A549 (cell line): Measurements from ENCODE around the gene AFF2. TPM values are rescaled to one million over a fixed set of nuclear protein-coding genes. Genes with fewer than 3 reads are reported as not detected.

ENCODE experiments used
- ATAC-seq, 2 experiments: fragments of 200-7000 bp in 1 of 2; fragments of >200 bp in 1 of 2; cut with Nextera tagmentation in 1 of 2; cut with Tn5 transposase in 1 of 2; 3 replicates each; pipeline versions ENCODE4 v1.8.0 to v1.9.1; 2018 to 2020; ENCODE audit warnings: mild to moderate bottlenecking in 1 of 2, moderate library complexity in 1 of 2
- CTCF ChIA-PET: fragments of 300-600 bp; sonication (Branson Sonifier 250); formaldehyde crosslinking; extraction: SDS; loops from one replicate; lab custom pipeline; 2021; ENCODE audit warnings: antibody characterized with exemption, inconsistent platforms; lab: Yijun Ruan, JAX
- POLR2A ChIA-PET: fragments of 350-600 bp; formaldehyde crosslinking; extraction: SDS; loops from one replicate; lab custom pipeline; 2021; ENCODE audit warnings: antibody characterized with exemption, inconsistent platforms; lab: Yijun Ruan, JAX
- DNase-seq, 2 experiments: peaks; one replicate each; pipeline versions ENCODE4 v3.0.0 to v3.0.0-alpha.2; 2011 to 2016; ENCODE audit warnings: low read depth in 1 of 2, low spot score in 1 of 2
- FAIRE-seq: peaks from 2 replicates; lab custom pipeline; 2011; peaks lifted over from hg19 to GRCh38; lab: Jason Lieb, UNC
- H3K27ac ChIP-seq, 2 experiments: fragments of >200 bp; sonication (Bioruptor Twin); formaldehyde crosslinking; 3 replicates each; pipeline ENCODE4 v1.5.1; 2016 to 2017
- H3K4me1 ChIP-seq: fragments of >200 bp; sonication (Bioruptor Twin); formaldehyde crosslinking; 3 replicates; pipeline ENCODE4 v1.6.1; 2016
- H3K4me2 ChIP-seq: fragments of >200 bp; sonication (Bioruptor Twin); formaldehyde crosslinking; 3 replicates; pipeline ENCODE4 v1.6.1; 2016
- H3K4me3 ChIP-seq: fragments of >200 bp; sonication (Bioruptor Twin); formaldehyde crosslinking; 3 replicates; pipeline ENCODE4 v1.5.1; 2016
- H3K9me3 ChIP-seq: fragments of >200 bp; sonication (Bioruptor Twin); formaldehyde crosslinking; 3 replicates; pipeline ENCODE4 v1.6.1; 2016
- BHLHE40 ChIP-seq: IDR thresholded peaks from 2 replicates; pipeline ENCODE4 v1.6.1; 2012; ENCODE audit warnings: low read depth, low read length, inconsistent platforms
- CBX8 ChIP-seq: fragments of 200-600 bp; sonication (generic); IDR thresholded peaks from 2 replicates; pipeline ENCODE4 v1.6.1; 2016
- CEBPB ChIP-seq, 2 experiments: fragments of >200 bp in 1 of 2; sonication (Bioruptor Twin) in 1 of 2; formaldehyde crosslinking in 1 of 2; IDR thresholded peaks; 2 replicates each; pipeline ENCODE4 v1.6.1; 2012 to 2016
- CHD2 ChIP-seq: fragments of 150-350 bp; IDR thresholded peaks from 2 replicates; pipeline ENCODE4 v1.6.1; 2014; ENCODE audit warnings: low read length; ENCODE audit not compliant: partially characterized antibody
- CHD4 ChIP-seq: fragments of 200-600 bp; sonication (generic); IDR thresholded peaks from 2 replicates; pipeline ENCODE4 v1.6.1; 2016; ENCODE audit warnings: antibody characterized with exemption, mild to moderate bottlenecking, borderline replicate concordance
- EHMT2 ChIP-seq: fragments of 200-600 bp; sonication (generic); IDR thresholded peaks from 2 replicates; pipeline ENCODE4 v1.6.1; 2016; ENCODE audit warnings: antibody characterized with exemption, low read depth, mild to moderate bottlenecking, moderate library complexity
- ESRRA ChIP-seq: fragments of 150-350 bp; IDR thresholded peaks from 2 replicates; pipeline ENCODE4 v1.6.1; 2014; ENCODE audit warnings: mild to moderate bottlenecking, low read length, borderline replicate concordance
- FOSB ChIP-seq: fragments of 250-450 bp; sonication (Bioruptor Pico); IDR thresholded peaks from 2 replicates; pipeline ENCODE4 v1.5.0; 2020; ENCODE audit warnings: mild to moderate bottlenecking, moderate library complexity
- FOSL2 ChIP-seq, 2 experiments: fragments of 450-650 bp in 1 of 2; fragments of >200 bp in 1 of 2; sonication (Bioruptor Twin) in 1 of 2; formaldehyde crosslinking; IDR thresholded peaks; 2 replicates each; pipeline versions ENCODE4 v1.5.0 to v1.6.1; 2016 to 2020; ENCODE audit warnings: mild to moderate bottlenecking in 1 of 2, moderate library complexity in 1 of 2
- FOXS1 ChIP-seq: fragments of 250-450 bp; sonication (Bioruptor Pico); IDR thresholded peaks from 2 replicates; pipeline ENCODE4 v1.5.0; 2020; ENCODE audit warnings: mild to moderate bottlenecking, moderate library complexity
- GATA3 ChIP-seq: IDR thresholded peaks from 2 replicates; pipeline ENCODE4 v1.6.1; 2012; ENCODE audit warnings: borderline replicate concordance
- HDAC2 ChIP-seq: fragments of 200-600 bp; sonication (generic); IDR thresholded peaks from 2 replicates; pipeline ENCODE4 v1.6.1; 2016
- JUN ChIP-seq, 2 experiments: fragments of >200 bp; sonication (Bioruptor Twin); formaldehyde crosslinking; IDR thresholded peaks; 2 replicates in 1 of 2; 3 replicates in 1 of 2; pipeline ENCODE4 v1.6.1; 2016 to 2017
- KDM1A ChIP-seq: fragments of 200-600 bp; sonication (generic); IDR thresholded peaks from 2 replicates; pipeline ENCODE4 v1.6.1; 2016; ENCODE audit warnings: low read depth, mild to moderate bottlenecking
- KDM5A ChIP-seq: fragments of 200-600 bp; sonication (generic); IDR thresholded peaks from 2 replicates; pipeline ENCODE4 v1.6.1; 2016; ENCODE audit warnings: antibody characterized with exemption, mild to moderate bottlenecking
- MAFK ChIP-seq: fragments of 450-650 bp; IDR thresholded peaks from 2 replicates; pipeline ENCODE4 v1.6.1; 2014; ENCODE audit not compliant: partially characterized antibody
- POLR2AphosphoS2 ChIP-seq: conservative IDR thresholded peaks from 2 replicates; pipeline ENCODE4 v1.6.1; 2012; ENCODE audit warnings: low read length, improper control_type of control experiment, inconsistent platforms
- RAD21 ChIP-seq, 2 experiments: fragments of >200 bp in 1 of 2; sonication (Bioruptor Twin) in 1 of 2; formaldehyde crosslinking in 1 of 2; IDR thresholded peaks in 1 of 2; conservative IDR thresholded peaks in 1 of 2; 2 replicates in 1 of 2; 3 replicates in 1 of 2; pipeline ENCODE4 v1.6.1; 2012 to 2018; ENCODE audit warnings: inconsistent platforms in 1 of 2
- SMC3 ChIP-seq: fragments of >200 bp; sonication (Bioruptor Twin); formaldehyde crosslinking; IDR thresholded peaks from 3 replicates; pipeline ENCODE4 v1.6.1; 2018; ENCODE audit warnings: inconsistent platforms
- SREBF2 ChIP-seq: fragments of 450-650 bp; IDR thresholded peaks from 2 replicates; pipeline ENCODE4 v1.6.1; 2014; ENCODE audit warnings: mild to moderate bottlenecking, moderate library complexity
- TP53 ChIP-seq: fragments of 250-450 bp; sonication (Bioruptor Pico); IDR thresholded peaks from 2 replicates; pipeline ENCODE4 v1.5.0; 2021; ENCODE audit warnings: mild to moderate bottlenecking, moderate library complexity
- ZFP36 ChIP-seq: fragments of 450-650 bp; IDR thresholded peaks from 2 replicates; pipeline ENCODE4 v1.6.1; 2014; ENCODE audit warnings: borderline replicate concordance; ENCODE audit not compliant: partially characterized antibody
- ZNF302 ChIP-seq: fragments of 250-450 bp; sonication (Bioruptor Pico); IDR thresholded peaks from 2 replicates; pipeline ENCODE4 v1.9.0; 2021; ENCODE audit warnings: inconsistent platforms, mild to moderate bottlenecking, moderate library complexity
- WGBS: methylation state at CpG from one replicate; pipeline ENCODE4 v1.1.6; 2017; ENCODE audit errors: missing lambda C conversion rate; 5-methylcytosine and 5-hydroxymethylcytosine counted together
- polyA plus RNA-seq, 4 experiments: library from polyadenylated mRNA; depleted of rRNA in 3 of 4; stranded (reverse); fragments of >200 nt; fragmentation: RNase III in 1 of 4; extraction: RNeasy Plus Mini Kit Qiagen cat#74134 plus additional on column Dnase treatment in 1 of 4; gene quantifications; 2 replicates in 3 of 4; 3 replicates in 1 of 4; pipeline ENCODE4 v1.2.3, GENCODE V29; 2011 to 2017
- TF ChIP-seq, protein P1 (sequence below): fragments of 250-450 bp; sonication (Bioruptor Pico); IDR thresholded peaks from 2 replicates; pipeline ENCODE4 v1.5.0; 2020; ENCODE audit warnings: low read depth, mild to moderate bottlenecking, moderate library complexity
- TF ChIP-seq, protein P2 (sequence below): IDR thresholded peaks from 2 replicates; pipeline ENCODE4 v1.6.1; 2012
- TF ChIP-seq, protein P3 (sequence below): fragments of 200-600 bp; sonication (generic); IDR thresholded peaks from 2 replicates; pipeline ENCODE4 v1.6.1; 2016; ENCODE audit warnings: antibody characterized with exemption, mild to moderate bottlenecking, moderate library complexity
- TF ChIP-seq, protein P4 (sequence below): IDR thresholded peaks from 2 replicates; pipeline ENCODE4 v1.6.1; 2012
- TF ChIP-seq, protein P5 (sequence below): fragments of >200 bp; sonication (Bioruptor Twin); formaldehyde crosslinking; IDR thresholded peaks from 3 replicates; pipeline ENCODE4 v1.6.1; 2016

Gene AFF2
- polyA plus RNA-seq, 2 of the 4 experiments (the other 2 are of a cell fraction), result 0.04 TPM; not detected in 1

DNA sequence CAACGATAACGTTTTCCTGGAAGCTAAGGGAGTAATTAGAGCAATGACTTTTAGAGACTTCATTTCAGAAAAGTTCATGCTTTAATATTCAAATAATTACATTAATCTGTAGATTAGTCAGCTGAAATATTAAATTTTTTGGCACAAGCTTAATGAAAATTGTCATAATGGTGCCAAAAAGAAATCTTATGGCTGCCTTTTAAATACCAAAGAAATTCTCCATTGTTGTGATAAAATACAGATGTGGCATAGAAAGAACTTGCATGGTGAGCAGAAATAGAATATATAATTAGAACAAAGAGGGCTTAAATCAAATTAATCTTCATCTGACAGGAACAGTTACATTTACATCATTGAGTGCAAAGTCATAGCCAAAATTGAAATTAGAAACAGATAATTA is 263.5 kb downstream of the AFF2 start:
- Histone ChIP-seq H3K9me3 (no peaks in the 10 kb centered on the region), H3K4me3 (no peak overlapping the region), H3K4me2 (no peak overlapping the region), H3K4me1 (no peaks in the 10 kb centered on the region), H3K27ac (no peak overlapping the region)
- DNase-seq (no peak), ATAC-seq (no peak), FAIRE-seq (no peak)
- CTCF ChIA-PET, result no interaction called here
- TF ChIP-seq SMC3, result no peak
- TF ChIP-seq CHD2, result no peak
- TF ChIP-seq KDM1A, result no peak
- TF ChIP-seq CBX8, result no peak
- no peak for TF ChIP-seq CEBPB (IDR thresholded peaks at IDR 0.05)
- no peak for TF ChIP-seq GATA3
- no peak for TF ChIP-seq BHLHE40
- TF ChIP-seq ZNF302, result no peak
- TF ChIP-seq RAD21 (conservative IDR thresholded peaks at IDR 0.05 in 1 of 2, IDR thresholded peaks at IDR 0.05 in 1 of 2), result no peak
- no peak for TF ChIP-seq MAFK
- no peak for TF ChIP-seq EHMT2
- TF ChIP-seq, protein P1, sequence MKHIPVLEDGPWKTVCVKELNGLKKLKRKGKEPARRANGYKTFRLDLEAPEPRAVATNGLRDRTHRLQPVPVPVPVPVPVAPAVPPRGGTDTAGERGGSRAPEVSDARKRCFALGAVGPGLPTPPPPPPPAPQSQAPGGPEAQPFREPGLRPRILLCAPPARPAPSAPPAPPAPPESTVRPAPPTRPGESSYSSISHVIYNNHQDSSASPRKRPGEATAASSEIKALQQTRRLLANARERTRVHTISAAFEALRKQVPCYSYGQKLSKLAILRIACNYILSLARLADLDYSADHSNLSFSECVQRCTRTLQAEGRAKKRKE (CRISPR knock-in tag), result no peak
- TF ChIP-seq SREBF2, result no peak
- TF ChIP-seq POLR2AphosphoS2, result no peak
- TF ChIP-seq FOSL2 (IDR thresholded peaks at IDR 0.05), result no peak
- no peak for TF ChIP-seq FOSL2 (CRISPR knock-in tag; IDR thresholded peaks at IDR 0.05)
- TF ChIP-seq, protein P2, sequence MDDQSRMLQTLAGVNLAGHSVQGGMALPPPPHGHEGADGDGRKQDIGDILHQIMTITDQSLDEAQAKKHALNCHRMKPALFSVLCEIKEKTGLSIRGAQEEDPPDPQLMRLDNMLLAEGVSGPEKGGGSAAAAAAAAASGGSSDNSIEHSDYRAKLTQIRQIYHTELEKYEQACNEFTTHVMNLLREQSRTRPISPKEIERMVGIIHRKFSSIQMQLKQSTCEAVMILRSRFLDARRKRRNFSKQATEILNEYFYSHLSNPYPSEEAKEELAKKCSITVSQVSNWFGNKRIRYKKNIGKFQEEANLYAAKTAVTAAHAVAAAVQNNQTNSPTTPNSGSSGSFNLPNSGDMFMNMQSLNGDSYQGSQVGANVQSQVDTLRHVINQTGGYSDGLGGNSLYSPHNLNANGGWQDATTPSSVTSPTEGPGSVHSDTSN, result no peak
- TF ChIP-seq JUN (IDR thresholded peaks at IDR 0.05), result no peak
- TF ChIP-seq, protein P3, sequence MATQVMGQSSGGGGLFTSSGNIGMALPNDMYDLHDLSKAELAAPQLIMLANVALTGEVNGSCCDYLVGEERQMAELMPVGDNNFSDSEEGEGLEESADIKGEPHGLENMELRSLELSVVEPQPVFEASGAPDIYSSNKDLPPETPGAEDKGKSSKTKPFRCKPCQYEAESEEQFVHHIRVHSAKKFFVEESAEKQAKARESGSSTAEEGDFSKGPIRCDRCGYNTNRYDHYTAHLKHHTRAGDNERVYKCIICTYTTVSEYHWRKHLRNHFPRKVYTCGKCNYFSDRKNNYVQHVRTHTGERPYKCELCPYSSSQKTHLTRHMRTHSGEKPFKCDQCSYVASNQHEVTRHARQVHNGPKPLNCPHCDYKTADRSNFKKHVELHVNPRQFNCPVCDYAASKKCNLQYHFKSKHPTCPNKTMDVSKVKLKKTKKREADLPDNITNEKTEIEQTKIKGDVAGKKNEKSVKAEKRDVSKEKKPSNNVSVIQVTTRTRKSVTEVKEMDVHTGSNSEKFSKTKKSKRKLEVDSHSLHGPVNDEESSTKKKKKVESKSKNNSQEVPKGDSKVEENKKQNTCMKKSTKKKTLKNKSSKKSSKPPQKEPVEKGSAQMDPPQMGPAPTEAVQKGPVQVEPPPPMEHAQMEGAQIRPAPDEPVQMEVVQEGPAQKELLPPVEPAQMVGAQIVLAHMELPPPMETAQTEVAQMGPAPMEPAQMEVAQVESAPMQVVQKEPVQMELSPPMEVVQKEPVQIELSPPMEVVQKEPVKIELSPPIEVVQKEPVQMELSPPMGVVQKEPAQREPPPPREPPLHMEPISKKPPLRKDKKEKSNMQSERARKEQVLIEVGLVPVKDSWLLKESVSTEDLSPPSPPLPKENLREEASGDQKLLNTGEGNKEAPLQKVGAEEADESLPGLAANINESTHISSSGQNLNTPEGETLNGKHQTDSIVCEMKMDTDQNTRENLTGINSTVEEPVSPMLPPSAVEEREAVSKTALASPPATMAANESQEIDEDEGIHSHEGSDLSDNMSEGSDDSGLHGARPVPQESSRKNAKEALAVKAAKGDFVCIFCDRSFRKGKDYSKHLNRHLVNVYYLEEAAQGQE, result no peak
- no peak for TF ChIP-seq CHD4
- WGBS, result 20% methylated on average over 2 of the region's 2 CpGs
- POLR2A ChIA-PET, result no interaction called here

DNA sequence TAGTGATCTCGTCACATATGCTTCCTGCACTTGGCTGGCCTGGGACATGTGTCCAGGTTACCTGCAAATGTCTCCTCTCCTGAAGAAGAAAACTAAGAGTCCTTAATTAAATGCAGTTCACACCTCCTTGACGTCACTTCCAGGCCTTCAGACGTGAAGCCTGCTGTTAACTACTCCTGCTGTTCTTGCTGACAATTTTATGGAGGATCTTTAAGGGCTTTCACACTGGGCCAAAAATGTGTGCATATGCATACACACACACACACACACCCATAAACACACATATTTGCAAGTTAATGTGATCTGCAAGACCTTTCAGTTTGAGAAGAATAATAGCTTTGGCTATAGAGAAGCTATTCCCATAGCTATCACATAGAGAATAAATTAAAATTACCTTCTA is 267.9 kb downstream of the AFF2 start:
- TF ChIP-seq, protein P4, sequence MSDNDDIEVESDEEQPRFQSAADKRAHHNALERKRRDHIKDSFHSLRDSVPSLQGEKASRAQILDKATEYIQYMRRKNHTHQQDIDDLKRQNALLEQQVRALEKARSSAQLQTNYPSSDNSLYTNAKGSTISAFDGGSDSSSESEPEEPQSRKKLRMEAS, result no peak
- TF ChIP-seq POLR2AphosphoS2 (no peak), CHD4 (no peak), ESRRA (no peak), TP53 (CRISPR knock-in tag) (no peak), HDAC2 (no peak), ZFP36 (no peak), FOXS1 (CRISPR knock-in tag) (no peak), KDM5A (no peak), RAD21 (conservative IDR thresholded peaks at IDR 0.05 in 1 of 2, IDR thresholded peaks at IDR 0.05 in 1 of 2) (no peak), GATA3 (no peak), CBX8 (no peak), FOSB (CRISPR knock-in tag) (no peak)
- TF ChIP-seq, protein P5, sequence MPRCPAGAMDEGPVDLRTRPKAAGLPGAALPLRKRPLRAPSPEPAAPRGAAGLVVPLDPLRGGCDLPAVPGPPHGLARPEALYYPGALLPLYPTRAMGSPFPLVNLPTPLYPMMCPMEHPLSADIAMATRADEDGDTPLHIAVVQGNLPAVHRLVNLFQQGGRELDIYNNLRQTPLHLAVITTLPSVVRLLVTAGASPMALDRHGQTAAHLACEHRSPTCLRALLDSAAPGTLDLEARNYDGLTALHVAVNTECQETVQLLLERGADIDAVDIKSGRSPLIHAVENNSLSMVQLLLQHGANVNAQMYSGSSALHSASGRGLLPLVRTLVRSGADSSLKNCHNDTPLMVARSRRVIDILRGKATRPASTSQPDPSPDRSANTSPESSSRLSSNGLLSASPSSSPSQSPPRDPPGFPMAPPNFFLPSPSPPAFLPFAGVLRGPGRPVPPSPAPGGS, result no peak
- TF ChIP-seq, protein P3, result no peak
- ChIA-PET CTCF (no interaction called here), POLR2A (no interaction called here)
- Histone ChIP-seq H3K9me3 (no peaks in the 10 kb centered on the region), H3K27ac (no peak overlapping the region), H3K4me1 (no peaks in the 10 kb centered on the region), H3K4me2 (no peak overlapping the region), H3K4me3 (no peak overlapping the region)
- 4% methylated on average over 3 of the region's 3 CpGs for WGBS
- DNase-seq (no peak), ATAC-seq (no peak), FAIRE-seq (no peak)
